HT1080 (cell line): ENCODE results near the gene PLCL2. TPM values are rescaled to one million over a fixed set of nuclear protein-coding genes. Genes with fewer than 3 reads are reported as not detected.

Experiments
- DNase-seq: peaks from one replicate; pipeline ENCODE4 v3.0.0-alpha.2; 2015; ENCODE audit warnings: low read depth
- total RNA-seq: library from RNA; depleted of rRNA; stranded (reverse); fragments of >200 nt; shearing (Covaris generic); gene quantifications from 2 replicates; pipeline ENCODE4 v1.2.3, GENCODE V29; 2014

Gene PLCL2
- total RNA-seq, 1 experiment from 2014 or later = 11.5 TPM

DNA sequence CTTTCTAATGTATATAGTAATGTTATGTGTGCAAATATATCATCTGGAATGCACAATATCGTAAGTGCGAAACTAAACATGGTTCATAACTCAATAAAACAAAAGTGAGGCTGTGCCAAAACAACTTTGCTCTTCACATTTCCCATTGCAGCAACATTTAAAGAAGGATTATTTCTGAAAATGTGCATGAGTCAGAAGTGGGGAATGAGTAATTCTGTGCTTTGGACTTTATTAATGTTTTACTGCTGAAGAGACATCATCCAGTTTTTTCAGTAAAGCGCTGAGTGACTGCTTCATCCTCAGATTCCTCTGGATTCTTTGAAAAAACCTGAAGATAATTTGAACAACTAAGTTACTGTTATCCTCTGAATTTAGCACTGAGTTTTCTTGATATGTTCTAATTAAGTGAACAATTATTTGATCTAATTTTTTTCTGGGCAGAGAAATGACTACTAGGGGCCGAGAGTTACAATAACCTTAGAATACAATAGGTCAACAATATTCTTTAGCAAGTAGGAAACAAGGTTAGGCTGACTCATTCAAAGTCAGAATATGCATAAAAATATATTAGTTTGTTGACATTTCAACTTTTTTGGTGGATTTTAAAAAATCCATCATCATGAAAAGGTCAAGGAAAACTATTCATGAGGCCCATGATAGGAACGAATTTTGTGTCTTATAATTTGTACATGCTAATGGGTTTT is 20.0 kb upstream of the PLCL2 start:
- peak; percentile 66 for DNase-seq

- no peak for DNase-seq
These were observed 19.4 kb upstream of the PLCL2 start for GRCh38 chr3:16865335-16865734.

GRCh38 chr3:16866571-16866970 is 18.2 kb upstream of the PLCL2 start:
- DNase-seq = peak; percentile 84

- no peak for DNase-seq
These were observed 16.2 kb upstream of the PLCL2 start for GRCh38 chr3:16868513-16868912.

- no peak for DNase-seq
These were observed 15.3 kb upstream of the PLCL2 start for GRCh38 chr3:16869261-16870005.

GRCh38 chr3:16871915-16872842 is 12.6 kb upstream of the PLCL2 start:
- DNase-seq = peak; percentile 84

GRCh38 chr3:16873872-16874271 is 10.9 kb upstream of the PLCL2 start:
- DNase-seq = no peak

DNA sequence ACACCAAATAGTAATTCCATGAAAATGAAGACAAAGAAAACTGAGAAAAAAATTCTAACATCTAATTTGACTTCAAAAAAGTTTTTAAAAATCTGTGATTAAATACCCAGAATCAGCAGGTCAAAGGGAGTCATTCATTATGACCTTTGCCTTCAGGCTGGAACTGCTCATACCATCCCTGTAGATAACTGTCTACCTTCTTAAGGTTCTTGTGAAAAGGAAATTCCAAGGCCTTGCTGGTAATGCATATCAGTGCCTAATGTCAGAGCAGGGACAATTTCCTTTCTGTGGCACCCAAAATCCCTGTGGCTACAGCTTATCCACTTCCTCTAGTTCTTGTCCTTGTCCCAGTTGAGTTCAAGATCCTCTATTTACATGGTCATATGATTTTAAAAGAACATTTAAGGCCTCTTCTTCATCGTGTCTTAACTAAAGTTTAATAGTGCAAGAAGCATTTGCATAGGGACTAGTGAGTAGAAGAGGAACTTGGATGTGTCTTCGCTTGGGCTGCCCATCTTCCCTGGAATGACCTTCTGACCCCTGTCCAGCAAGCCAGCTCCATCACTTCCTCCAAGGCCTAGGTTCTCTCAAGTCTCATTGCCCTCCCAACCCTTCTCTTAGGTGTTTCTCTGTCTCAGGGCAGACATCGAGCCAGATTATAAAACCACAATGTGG is 8.7 kb upstream of the PLCL2 start:
- DNase-seq = no peak

- DNase-seq = no peak
These were observed 7.2 kb upstream of the PLCL2 start for GRCh38 chr3:16877505-16877904.

GRCh38 chr3:16877911-16878310 is 6.8 kb upstream of the PLCL2 start:
- DNase-seq = no peak

DNA sequence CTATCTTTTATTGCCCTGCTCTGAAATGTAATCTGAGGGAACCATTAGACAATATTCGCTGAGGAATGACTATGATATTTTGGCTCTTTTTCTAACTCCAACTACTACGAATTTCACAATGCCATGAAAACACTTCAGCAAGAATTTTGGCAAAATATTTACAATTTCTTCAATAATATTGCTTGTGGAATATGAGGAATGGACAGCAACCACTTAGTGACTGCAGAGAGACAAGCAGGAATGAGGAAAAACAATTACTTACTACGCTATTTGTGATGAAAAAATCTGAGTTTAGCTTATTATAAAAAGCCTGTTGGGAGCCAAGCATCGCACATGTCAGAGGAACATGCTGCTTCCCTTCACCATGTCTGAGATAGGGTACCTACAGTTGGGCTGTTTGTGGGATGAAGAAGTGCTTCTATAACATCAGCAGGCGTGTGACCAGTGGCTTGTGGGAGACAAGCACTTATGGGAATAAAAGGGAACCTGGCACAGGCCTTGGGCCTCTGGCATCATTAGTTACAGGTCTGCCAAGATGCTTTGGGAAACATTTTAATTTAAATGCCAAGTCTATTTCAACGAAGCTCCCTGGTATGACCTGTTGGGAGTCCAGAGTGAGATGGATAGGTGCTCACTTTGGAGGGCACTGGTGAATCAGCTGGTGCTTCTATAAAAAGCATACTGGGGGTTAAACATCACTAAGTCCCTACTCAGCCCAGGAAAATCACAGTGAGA is 2.7 kb upstream of the PLCL2 start:
- no peak for DNase-seq

DNA sequence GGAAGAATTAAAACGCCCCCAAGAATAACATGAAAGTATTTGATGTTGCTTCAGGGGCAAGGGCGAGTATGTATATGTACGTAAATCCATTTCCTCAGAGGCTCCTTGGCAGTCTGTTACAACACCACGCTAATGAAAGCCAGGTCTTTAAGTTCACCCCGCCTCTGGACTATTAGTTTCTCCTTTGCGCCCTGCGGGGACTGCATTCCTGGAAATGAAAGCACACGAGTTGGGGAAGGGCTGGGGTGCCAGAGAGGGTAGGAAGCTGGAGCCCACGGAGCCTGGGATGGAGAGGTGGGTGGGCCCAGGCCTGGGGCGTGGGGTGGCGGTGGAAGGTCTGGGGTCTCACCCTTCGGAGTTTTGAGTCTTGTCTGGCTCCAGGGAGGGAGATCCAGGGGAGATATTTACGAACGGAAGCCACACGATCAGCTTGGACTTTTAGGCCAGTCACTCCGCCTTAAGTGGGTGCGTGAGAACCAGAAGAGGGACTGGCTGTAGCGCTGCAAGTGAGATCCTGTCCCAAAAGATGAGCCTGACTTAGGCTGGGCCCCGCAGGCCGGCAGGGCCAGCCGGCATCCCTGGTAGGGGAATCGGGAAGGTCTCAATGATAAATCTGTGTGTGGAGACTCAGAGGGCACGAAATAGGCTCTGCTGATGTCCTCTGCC is 1.6 kb upstream of the PLCL2 start:
- DNase-seq = no peak

GRCh38 chr3:16883723-16884083 is 1.1 kb upstream of the PLCL2 start:
- no peak for DNase-seq

DNA sequence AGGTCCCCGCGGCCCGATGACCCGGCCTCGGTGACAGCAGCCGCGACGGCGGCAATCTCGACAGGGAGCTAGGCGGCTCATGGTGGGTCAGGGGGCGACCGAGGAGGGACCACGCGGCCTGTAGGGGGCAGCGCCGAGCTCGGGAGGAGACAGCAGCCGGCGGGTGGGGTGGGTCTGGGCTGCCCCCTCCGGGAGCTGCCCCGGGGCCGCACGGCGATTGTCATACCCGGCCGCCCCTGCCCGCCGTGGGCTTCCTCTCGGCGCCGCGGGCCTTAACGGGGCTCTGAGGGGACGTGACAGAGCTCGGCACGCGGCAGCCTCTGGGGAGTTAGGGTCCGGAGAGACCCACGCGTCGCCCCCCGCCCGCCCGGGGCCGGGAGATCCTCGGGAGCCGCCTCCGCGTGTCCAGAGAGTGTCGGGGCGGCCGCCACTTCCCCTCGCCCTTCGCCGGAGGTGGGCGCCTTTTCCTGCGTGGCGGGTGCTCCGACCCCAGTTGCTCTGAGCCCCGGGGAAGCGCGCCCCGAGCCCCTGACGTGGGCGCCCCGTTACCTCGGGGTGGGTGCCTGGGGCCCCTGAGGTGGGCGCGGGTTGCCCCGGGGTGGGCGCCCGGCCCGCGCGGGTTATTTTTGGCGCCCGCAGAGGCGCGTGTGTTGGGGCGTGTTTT is 539 bp upstream of the PLCL2 start:
- no peak for DNase-seq

GRCh38 chr3:16885593-16886302 is 993 bp downstream of the PLCL2 start:
- DNase-seq = no peak

DNA sequence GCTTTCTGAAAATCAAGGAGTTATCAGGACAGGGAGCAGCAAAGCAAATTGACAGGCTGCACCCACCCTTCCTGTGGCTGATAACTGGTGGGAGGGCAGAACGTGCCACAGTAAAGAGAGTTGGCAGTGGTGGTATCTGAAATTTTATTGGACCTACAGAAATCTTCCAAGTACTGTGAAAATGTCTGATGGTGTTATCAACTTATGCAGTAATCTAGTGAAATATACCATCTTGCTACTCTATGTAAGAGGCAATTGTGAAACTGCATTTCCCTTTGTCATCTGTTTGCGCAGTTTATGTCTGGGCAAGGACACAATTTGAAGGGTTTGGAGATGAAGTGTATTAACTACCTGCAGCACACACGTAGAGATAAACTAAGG is 1.5 kb downstream of the PLCL2 start:
- no peak for DNase-seq

DNA sequence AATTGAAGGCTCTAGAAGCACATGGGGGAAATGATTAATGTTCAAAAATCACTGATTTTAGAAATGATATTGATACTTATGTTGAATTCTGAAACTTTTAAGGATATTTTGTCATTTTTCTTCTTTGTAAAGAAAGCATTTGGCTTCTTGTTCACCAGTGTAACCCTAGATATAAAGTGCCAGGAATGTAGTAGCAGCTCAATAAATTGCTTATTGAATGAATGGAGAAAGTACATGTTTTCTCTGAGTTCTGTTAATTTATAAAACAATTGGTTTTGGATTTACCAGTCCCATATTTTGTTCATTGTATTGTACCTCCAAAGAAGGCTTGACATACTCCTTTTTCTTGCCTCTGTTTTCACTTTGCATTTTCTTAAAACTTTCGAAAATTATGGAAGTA is 2.4 kb downstream of the PLCL2 start:
- no peak for DNase-seq

DNA sequence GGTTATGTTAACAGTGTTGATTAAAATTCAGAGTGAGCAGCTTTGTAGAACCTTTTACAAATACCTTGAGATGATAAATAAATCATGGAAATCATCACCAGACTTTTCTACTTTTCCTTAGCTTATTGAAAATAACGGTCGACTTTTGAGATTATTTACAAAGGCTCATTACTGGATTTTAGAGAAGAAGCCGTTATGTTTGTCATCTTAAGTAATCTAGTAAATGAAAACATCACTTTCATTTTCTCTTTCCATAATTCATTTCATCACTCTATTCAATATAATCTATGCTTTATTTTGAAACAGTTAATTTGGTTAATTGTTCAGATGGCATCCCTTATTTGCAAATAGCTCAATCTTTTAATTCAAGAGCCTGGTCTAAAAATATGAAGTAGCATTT is 3.6 kb downstream of the PLCL2 start:
- no peak for DNase-seq
